Tibial artery (tissue), 4 donors: ENCODE measurements around the gene KCNE3.

Source experiments
- DNase-seq, 2 donors: peaks; one replicate each; pipeline ENCODE4 v3.0.0-alpha.2; 2019
- H3K27ac ChIP-seq, 2 donors: fragments of 200-600 bp; sonication (generic) in 1 of 2; 1 replicate in 1 of 2; 2 replicates in 1 of 2; pipeline ENCODE4 v1.5.1; 2018 to 2019; ENCODE audit warnings: mild to moderate bottlenecking in 1 of 2
- H3K27me3 ChIP-seq, 2 donors: fragments of 200-600 bp; sonication (generic) in 1 of 2; one replicate each; pipeline versions ENCODE4 v1.5.1 to v1.6.0; 2016 to 2019
- H3K36me3 ChIP-seq, 3 donors: fragments of 200-600 bp; sonication (generic) in 2 of 3; one replicate each; pipeline ENCODE4 v1.5.1; 2016 to 2019; ENCODE audit warnings: mild to moderate bottlenecking in 2 of 3
- H3K4me1 ChIP-seq, 4 donors: fragments of 200-600 bp; sonication (generic) in 2 of 4; 1 replicate in 3 of 4; 2 replicates in 1 of 4; pipeline ENCODE4 v1.5.1; 2016 to 2019
- H3K4me3 ChIP-seq, 2 donors: fragments of 200-600 bp; sonication (generic) in 1 of 2; 1 replicate in 1 of 2; 2 replicates in 1 of 2; pipeline ENCODE4 v1.5.1; 2018 to 2019; ENCODE audit warnings: mild to moderate bottlenecking in 2 of 2
- H3K9me3 ChIP-seq, 3 donors: fragments of 200-600 bp; sonication (generic) in 1 of 3; one replicate each; pipeline ENCODE4 v1.5.1; 2016 to 2019
- CTCF ChIP-seq, 2 experiments: fragments of 200-600 bp in 1 of 2; fragments of 450-650 bp in 1 of 2; IDR thresholded peaks; one replicate each; pipeline ENCODE4 v1.5.1; 2017 to 2019; ENCODE audit warnings: antibody characterized with exemption in 2 of 2, mild to moderate bottlenecking in 1 of 2, moderate library complexity in 1 of 2
- intact Hi-C: fragments of 100-400 bp; cut with DNase I; formaldehyde crosslinking; loops from one replicate; pipeline ENCODE4 v1.15.0; 2023; ENCODE audit warnings: low total_unique reads

Gene KCNE3

GRCh38 chr11:74443071-74443864, 24.1 kb downstream of the KCNE3 start:
- TF ChIP-seq CTCF (IDR thresholded peaks at IDR 0.05) = peak in 1 of 2 experiments; percentile 13
- intact Hi-C loops = no loop called here

GRCh38 chr11:74442636-74443035, 24.7 kb downstream of the KCNE3 start:
- DNase-seq = no peak
- intact Hi-C loops = no loop called here
- no peaks in the 10 kb centered on the region for H3K27me3 ChIP-seq
- no peaks in the 10 kb centered on the region for H3K36me3 ChIP-seq
- peak overlapping the region in 1 of 2 donors; percentile 41 for H3K27ac ChIP-seq
- H3K4me1 ChIP-seq = peaks cover 0 to 20% (median 5%) of the 10 kb centered on the region in 4 donors
- no peaks in the 10 kb centered on the region for H3K9me3 ChIP-seq
- no peak overlapping the region for H3K4me3 ChIP-seq
- no peak for TF ChIP-seq CTCF (IDR thresholded peaks at IDR 0.05)

More at GRCh38 chr11:74443071-74443864, 24.1 kb downstream of the KCNE3 start:
- H3K4me1 ChIP-seq = peaks cover 0 to 20% (median 5%) of the 10 kb centered on the region in 4 donors
- no peaks in the 10 kb centered on the region for H3K9me3 ChIP-seq
- H3K27me3 ChIP-seq = no peaks in the 10 kb centered on the region
- H3K36me3 ChIP-seq = no peaks in the 10 kb centered on the region
- no peak for DNase-seq
- peak overlapping the region in 1 of 2 donors; percentile 41 for H3K27ac ChIP-seq
- H3K4me3 ChIP-seq = no peak overlapping the region

GRCh38 chr11:74438681-74439080, 28.7 kb downstream of the KCNE3 start:
- intact Hi-C loops = no loop called here
- no peak for TF ChIP-seq CTCF (IDR thresholded peaks at IDR 0.05)
- Histone ChIP-seq H3K9me3 (no peaks in the 10 kb centered on the region), H3K36me3 (no peaks in the 10 kb centered on the region), H3K27me3 (no peaks in the 10 kb centered on the region), H3K27ac (no peak overlapping the region), H3K4me1 (peaks cover 0 to 14% (median 5%) of the 10 kb centered on the region in 4 donors), H3K4me3 (no peak overlapping the region)
- no peak for DNase-seq

GRCh38 chr11:74437441-74438042, 29.8 kb downstream of the KCNE3 start:
- DNase-seq = no peak
- Histone ChIP-seq H3K27ac (no peak overlapping the region), H3K4me1 (peaks cover 0 to 2% (median 0%) of the 10 kb centered on the region in 4 donors), H3K9me3 (no peaks in the 10 kb centered on the region), H3K36me3 (no peaks in the 10 kb centered on the region), H3K4me3 (no peak overlapping the region), H3K27me3 (no peaks in the 10 kb centered on the region)
- no peak for TF ChIP-seq CTCF (IDR thresholded peaks at IDR 0.05)
- intact Hi-C loops = no loop called here

GRCh38 chr11:74434528-74434927, 32.8 kb downstream of the KCNE3 start:
- no peak for TF ChIP-seq CTCF (IDR thresholded peaks at IDR 0.05)
- intact Hi-C loops = no loop called here
- H3K27ac ChIP-seq = no peak overlapping the region
- H3K4me1 ChIP-seq = no peaks in the 10 kb centered on the region
- DNase-seq = no peak
- H3K36me3 ChIP-seq = no peaks in the 10 kb centered on the region
- H3K9me3 ChIP-seq = no peaks in the 10 kb centered on the region
- H3K27me3 ChIP-seq = no peaks in the 10 kb centered on the region
- no peak overlapping the region for H3K4me3 ChIP-seq
